Measurements from ENCODE around the gene C1orf21.

The C1orf21 gene

DNA sequence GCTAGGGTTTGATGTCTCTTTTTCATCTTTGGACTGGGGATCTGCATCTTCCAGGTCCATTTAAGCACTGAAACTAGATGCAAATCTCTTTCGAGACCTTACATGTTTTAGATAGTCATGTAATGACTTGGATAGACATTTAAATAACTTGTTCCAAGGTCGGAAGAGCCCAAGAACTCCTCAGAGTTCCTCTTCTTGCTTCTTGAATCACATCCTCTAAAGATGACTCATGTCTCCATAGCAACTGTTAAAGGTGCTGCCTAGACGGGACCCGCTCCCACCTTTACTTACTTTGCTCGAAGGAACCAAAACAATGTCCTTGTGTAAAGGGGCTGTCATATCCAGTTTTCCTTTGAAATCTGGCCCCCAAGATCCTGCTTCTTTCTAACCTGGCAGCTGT is 237.8 kb downstream of the C1orf21 start:
- TF ChIP-seq TAF1 (IDR thresholded peaks at IDR 0.05; ENCODE audit: low read depth, low read length) (no peak), SPI1 (IDR thresholded peaks at IDR 0.05; ENCODE audit: low read depth, low read length) (no peak), POU2F2 (IDR thresholded peaks at IDR 0.05; ENCODE audit: low read depth, low read length) (no peak), PAX5 (IDR thresholded peaks at IDR 0.05; ENCODE audit: insufficient read depth, low read length, severe bottlenecking) (no peak), POLR2A (IDR thresholded peaks at IDR 0.05; ENCODE audit: low read depth, low read length) (no peak), POLR2AphosphoS5 (IDR thresholded peaks at IDR 0.05; ENCODE audit: low read depth, low read length) (no peak)
- FAIRE-seq (no peak), DNase-seq (ENCODE audit: insufficient read length, low spot score) (no peak)

DNA sequence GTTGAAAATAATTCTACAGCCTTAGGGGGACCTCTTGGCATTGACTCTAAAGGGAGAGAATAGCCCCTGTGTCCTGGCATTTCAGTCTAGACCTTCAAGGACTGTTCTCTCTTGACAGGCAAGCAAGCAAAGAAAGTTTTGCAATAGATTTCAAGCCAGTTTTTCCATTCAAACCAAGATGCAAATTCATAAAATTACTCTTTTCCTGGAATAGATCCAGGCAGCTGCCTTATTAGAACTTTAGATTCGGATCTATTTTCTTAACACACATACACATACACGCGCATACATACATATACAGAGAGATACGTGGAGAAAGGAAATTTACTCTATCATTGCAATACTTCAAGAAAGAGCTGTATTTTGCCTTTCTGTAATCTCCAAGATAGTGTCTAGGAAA is 238.4 kb downstream of the C1orf21 start:
- FAIRE-seq (no peak), DNase-seq (ENCODE audit: insufficient read length, low spot score) (no peak)
- no peak for TF ChIP-seq TAF1 (IDR thresholded peaks at IDR 0.05; ENCODE audit: low read depth, low read length)
- TF ChIP-seq SPI1 (IDR thresholded peaks at IDR 0.05; ENCODE audit: low read depth, low read length): no peak
- no peak for TF ChIP-seq POU2F2 (IDR thresholded peaks at IDR 0.05; ENCODE audit: low read depth, low read length)
- no peak for TF ChIP-seq PAX5 (IDR thresholded peaks at IDR 0.05; ENCODE audit: insufficient read depth, low read length, severe bottlenecking)
- TF ChIP-seq POLR2A (IDR thresholded peaks at IDR 0.05; ENCODE audit: low read depth, low read length): no peak
- no peak for TF ChIP-seq POLR2AphosphoS5 (IDR thresholded peaks at IDR 0.05; ENCODE audit: low read depth, low read length)

DNA sequence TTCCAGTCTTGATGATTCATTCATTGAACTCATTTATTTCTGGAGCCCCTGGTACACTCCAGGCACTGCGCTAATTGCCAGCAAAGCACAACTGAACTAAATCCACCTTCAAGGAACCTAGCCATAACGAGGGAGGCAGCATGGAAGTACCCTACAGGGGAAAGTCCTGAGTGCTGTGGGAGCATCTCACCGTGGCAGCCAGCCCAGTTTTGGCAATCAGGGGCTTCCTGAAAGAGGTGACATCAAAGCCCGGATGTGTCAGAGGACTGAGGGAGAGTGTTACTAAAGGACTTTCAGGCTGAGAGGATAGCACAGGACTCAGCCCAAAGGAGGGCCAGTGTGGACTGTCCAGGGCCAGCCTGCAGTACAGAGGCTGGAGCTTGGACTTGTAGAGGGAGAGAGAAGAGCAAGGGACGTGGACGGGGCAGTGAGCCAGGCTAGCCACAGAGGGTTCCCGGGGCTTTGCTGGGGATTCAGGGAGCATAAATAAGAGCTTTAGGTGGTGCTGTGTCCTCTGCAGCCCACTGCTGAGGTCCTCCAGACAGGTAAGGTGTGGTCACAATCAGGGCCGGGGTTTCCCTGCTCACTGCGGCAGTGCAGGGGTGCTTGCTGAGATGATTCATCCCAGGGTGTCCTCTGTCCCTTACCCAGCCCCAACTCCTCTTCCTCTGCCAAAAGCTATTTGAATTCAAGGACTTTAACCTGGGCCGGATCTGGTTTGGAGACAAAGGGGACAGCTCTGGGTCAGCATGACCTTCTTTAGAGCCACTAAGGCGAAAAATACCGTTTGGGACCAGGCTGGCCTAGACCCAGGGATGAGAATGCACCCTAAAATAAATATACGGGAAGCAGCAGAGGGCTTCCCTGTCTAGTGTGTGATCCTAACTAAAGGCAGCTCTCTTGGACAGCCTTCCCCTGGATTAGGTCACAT is 239.5 kb downstream of the C1orf21 start:
- TF ChIP-seq POU2F2 (IDR thresholded peaks at IDR 0.05; ENCODE audit: low read depth, low read length) (no peak), PAX5 (IDR thresholded peaks at IDR 0.05; ENCODE audit: insufficient read depth, low read length, severe bottlenecking) (no peak), POLR2A (IDR thresholded peaks at IDR 0.05; ENCODE audit: low read depth, low read length) (no peak), SPI1 (IDR thresholded peaks at IDR 0.05; ENCODE audit: low read depth, low read length) (no peak), TAF1 (IDR thresholded peaks at IDR 0.05; ENCODE audit: low read depth, low read length) (no peak), POLR2AphosphoS5 (IDR thresholded peaks at IDR 0.05; ENCODE audit: low read depth, low read length) (no peak)
- DNase-seq (ENCODE audit: insufficient read length, low spot score): no peak
- FAIRE-seq: no peak

DNA sequence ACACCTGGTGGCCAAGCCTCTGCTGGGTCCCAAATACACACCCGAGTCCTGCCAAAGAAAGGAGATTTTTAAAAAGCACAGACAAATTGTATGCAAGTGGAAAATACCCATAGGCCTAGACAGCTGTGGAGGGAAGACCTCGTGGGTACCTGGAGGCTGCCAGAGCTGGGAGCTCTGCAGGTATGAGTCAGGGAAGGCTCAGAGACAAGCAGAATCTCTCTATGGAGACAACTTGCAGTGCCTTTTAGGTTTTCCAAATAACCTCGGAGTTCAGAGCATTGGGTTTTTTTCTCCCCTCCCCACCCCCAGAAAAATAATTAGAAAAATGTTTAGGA is 240.1 kb downstream of the C1orf21 start:
- FAIRE-seq (no peak), DNase-seq (ENCODE audit: insufficient read length, low spot score) (no peak)
- no peak for TF ChIP-seq POLR2AphosphoS5 (IDR thresholded peaks at IDR 0.05; ENCODE audit: low read depth, low read length)
- no peak for TF ChIP-seq POU2F2 (IDR thresholded peaks at IDR 0.05; ENCODE audit: low read depth, low read length)
- no peak for TF ChIP-seq TAF1 (IDR thresholded peaks at IDR 0.05; ENCODE audit: low read depth, low read length)
- no peak for TF ChIP-seq PAX5 (IDR thresholded peaks at IDR 0.05; ENCODE audit: insufficient read depth, low read length, severe bottlenecking)
- no peak for TF ChIP-seq POLR2A (IDR thresholded peaks at IDR 0.05; ENCODE audit: low read depth, low read length)
- TF ChIP-seq SPI1 (IDR thresholded peaks at IDR 0.05; ENCODE audit: low read depth, low read length): no peak

DNA sequence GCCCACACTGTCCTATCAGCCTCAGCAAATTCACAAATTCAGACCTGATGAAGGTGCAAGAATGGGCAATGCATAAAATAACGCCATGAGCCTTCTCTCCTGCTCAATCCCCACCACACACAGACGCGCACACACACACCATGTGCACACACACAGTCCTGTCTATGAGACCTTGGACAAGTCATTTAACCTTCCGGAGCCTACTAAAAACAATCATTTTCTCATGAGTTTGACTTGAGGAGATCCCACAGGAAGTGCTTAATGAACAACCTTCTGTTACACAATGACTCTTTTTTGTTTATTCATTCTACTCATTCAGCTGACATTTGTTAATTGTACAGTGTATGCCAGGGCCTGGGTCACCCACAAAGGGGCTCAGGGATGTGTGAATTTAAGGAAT is 242.4 kb downstream of the C1orf21 start:
- FAIRE-seq (no peak), DNase-seq (ENCODE audit: insufficient read length, low spot score) (no peak)

DNA sequence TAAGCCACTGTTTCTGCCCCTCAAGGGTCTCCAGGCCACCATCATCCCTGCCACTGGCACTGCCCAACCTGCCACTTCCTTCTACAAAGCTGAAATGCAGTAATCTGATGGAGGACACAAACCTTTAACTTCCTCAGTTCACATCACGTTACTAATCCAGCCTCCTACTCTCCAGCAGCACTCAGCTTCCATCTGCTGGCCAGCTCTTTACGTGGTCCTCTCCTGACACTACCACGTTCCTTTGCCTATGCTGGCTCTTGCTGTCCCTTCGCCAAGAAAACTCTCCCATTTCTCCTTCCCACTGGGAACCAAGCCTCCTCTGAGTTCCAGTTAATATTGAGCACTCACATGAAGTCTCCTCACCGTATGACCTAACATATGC is 243.8 kb downstream of the C1orf21 start:
- no peak for FAIRE-seq

More for the DNA sequence above, 242.4 kb downstream of the C1orf21 start:
- TF ChIP-seq POU2F2 (IDR thresholded peaks at IDR 0.05; ENCODE audit: low read depth, low read length): no peak
- TF ChIP-seq PAX5 (IDR thresholded peaks at IDR 0.05; ENCODE audit: insufficient read depth, low read length, severe bottlenecking): no peak
- TF ChIP-seq POLR2AphosphoS5 (IDR thresholded peaks at IDR 0.05; ENCODE audit: low read depth, low read length): no peak
- no peak for TF ChIP-seq TAF1 (IDR thresholded peaks at IDR 0.05; ENCODE audit: low read depth, low read length)
- no peak for TF ChIP-seq POLR2A (IDR thresholded peaks at IDR 0.05; ENCODE audit: low read depth, low read length)
- TF ChIP-seq SPI1 (IDR thresholded peaks at IDR 0.05; ENCODE audit: low read depth, low read length): no peak

DNA sequence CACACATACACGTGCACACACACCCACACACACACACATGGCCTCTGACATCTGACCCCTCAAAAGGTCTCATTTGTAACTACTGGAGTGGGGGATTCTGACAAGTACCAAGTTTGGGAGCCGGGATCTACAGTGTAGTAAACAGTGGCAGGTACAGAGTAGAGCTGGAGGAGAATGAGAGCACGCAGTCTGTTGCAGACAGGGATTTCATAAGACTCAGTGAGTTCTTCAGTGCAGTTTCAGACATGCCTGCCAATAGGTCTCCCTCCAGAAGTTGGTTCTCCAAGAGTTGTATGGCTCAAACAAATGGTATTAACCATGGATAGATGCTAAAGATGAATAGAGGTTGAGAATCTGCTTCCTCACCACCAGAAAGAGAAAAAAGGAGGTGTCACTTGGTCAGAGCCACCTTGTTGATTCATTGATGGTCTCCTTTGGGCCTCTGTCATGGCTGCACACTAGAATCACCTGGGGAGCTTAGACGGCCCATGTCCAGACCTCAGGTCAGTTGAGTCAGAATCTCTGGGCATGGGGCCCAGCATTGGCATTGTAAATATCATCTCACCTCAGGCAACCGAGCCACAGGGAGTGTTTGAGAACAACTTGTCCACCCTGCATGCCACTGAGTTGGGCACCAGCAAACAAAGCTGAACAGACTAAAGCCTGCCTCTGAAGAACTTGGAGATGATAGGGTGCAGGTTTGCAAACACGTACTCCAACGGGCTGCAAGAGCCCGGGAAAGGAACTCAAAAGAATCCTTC is 245.8 kb downstream of the C1orf21 start:
- no peak for FAIRE-seq
- no peak for TF ChIP-seq PAX5 (IDR thresholded peaks at IDR 0.05; ENCODE audit: insufficient read depth, low read length, severe bottlenecking)
- TF ChIP-seq TAF1 (IDR thresholded peaks at IDR 0.05; ENCODE audit: low read depth, low read length): no peak
- TF ChIP-seq SPI1 (IDR thresholded peaks at IDR 0.05; ENCODE audit: low read depth, low read length): no peak
- TF ChIP-seq POLR2AphosphoS5 (IDR thresholded peaks at IDR 0.05; ENCODE audit: low read depth, low read length): no peak
- TF ChIP-seq POU2F2 (IDR thresholded peaks at IDR 0.05; ENCODE audit: low read depth, low read length): no peak
- TF ChIP-seq POLR2A (IDR thresholded peaks at IDR 0.05; ENCODE audit: low read depth, low read length): no peak
- DNase-seq (ENCODE audit: insufficient read length, low spot score): no peak

More for the DNA sequence above, 243.8 kb downstream of the C1orf21 start:
- DNase-seq (ENCODE audit: insufficient read length, low spot score): no peak
- TF ChIP-seq POU2F2 (IDR thresholded peaks at IDR 0.05; ENCODE audit: low read depth, low read length): no peak
- no peak for TF ChIP-seq POLR2AphosphoS5 (IDR thresholded peaks at IDR 0.05; ENCODE audit: low read depth, low read length)
- no peak for TF ChIP-seq SPI1 (IDR thresholded peaks at IDR 0.05; ENCODE audit: low read depth, low read length)
- TF ChIP-seq TAF1 (IDR thresholded peaks at IDR 0.05; ENCODE audit: low read depth, low read length): no peak
- no peak for TF ChIP-seq PAX5 (IDR thresholded peaks at IDR 0.05; ENCODE audit: insufficient read depth, low read length, severe bottlenecking)
- TF ChIP-seq POLR2A (IDR thresholded peaks at IDR 0.05; ENCODE audit: low read depth, low read length): no peak

DNA sequence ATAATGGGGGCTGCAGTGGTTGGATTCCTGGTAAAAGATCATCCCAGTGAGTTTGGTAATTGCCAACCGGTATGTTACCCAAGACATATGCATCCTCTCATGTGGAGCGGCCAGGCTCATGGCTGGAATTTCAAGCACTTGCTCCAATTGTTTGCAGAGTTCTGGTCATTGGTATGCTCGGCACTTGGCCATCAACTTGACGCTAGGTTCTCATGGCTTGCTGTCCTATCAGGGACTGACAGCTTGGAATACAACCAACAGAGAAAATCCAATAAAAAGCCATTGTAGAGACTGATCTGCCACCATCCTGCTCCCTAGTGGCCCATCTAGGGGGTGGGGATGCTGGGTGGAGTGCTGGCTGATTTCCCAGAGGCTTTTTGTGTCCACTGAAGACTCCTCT is 247.0 kb downstream of the C1orf21 start:
- FAIRE-seq (no peak), DNase-seq (ENCODE audit: insufficient read length, low spot score) (no peak)
- TF ChIP-seq POU2F2 (IDR thresholded peaks at IDR 0.05; ENCODE audit: low read depth, low read length) (no peak), TAF1 (IDR thresholded peaks at IDR 0.05; ENCODE audit: low read depth, low read length) (no peak), POLR2A (IDR thresholded peaks at IDR 0.05; ENCODE audit: low read depth, low read length) (no peak), SPI1 (IDR thresholded peaks at IDR 0.05; ENCODE audit: low read depth, low read length) (no peak), PAX5 (IDR thresholded peaks at IDR 0.05; ENCODE audit: insufficient read depth, low read length, severe bottlenecking) (no peak), POLR2AphosphoS5 (IDR thresholded peaks at IDR 0.05; ENCODE audit: low read depth, low read length) (no peak)

DNA sequence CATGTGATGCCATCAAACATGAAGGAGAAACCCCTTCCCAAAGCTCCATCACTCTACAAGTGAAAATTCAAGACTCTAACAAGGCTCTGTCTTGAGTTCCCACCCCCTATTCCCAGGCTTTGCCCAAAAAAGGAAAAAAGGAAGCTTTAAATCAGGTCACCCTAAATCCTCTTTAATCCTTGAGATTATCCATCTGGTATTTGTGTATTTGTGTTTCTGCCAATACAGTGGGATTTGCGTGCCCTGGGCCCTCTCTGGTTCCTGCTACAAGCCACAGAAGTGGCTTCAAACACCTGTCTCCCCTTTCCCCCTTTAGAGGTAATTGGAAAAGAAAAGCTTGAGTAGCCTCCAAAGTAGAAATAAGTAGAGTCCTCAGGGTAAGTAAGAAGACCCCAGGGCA is 247.5 kb downstream of the C1orf21 start:
- DNase-seq (ENCODE audit: insufficient read length, low spot score) (no peak), FAIRE-seq (no peak)
- TF ChIP-seq PAX5 (IDR thresholded peaks at IDR 0.05; ENCODE audit: insufficient read depth, low read length, severe bottlenecking) (no peak), POU2F2 (IDR thresholded peaks at IDR 0.05; ENCODE audit: low read depth, low read length) (no peak), SPI1 (IDR thresholded peaks at IDR 0.05; ENCODE audit: low read depth, low read length) (no peak), POLR2A (IDR thresholded peaks at IDR 0.05; ENCODE audit: low read depth, low read length) (no peak), POLR2AphosphoS5 (IDR thresholded peaks at IDR 0.05; ENCODE audit: low read depth, low read length) (no peak), TAF1 (IDR thresholded peaks at IDR 0.05; ENCODE audit: low read depth, low read length) (no peak)

Measured in GM12891 (cell line).